GM21367 (cell line): ENCODE data around the gene NAA35.
"Not testable (repeated sequence)": the region's sequence is repeated elsewhere in the genome, so short reads cannot be mapped to it uniquely, and the experiment has no call there.

ENCODE experiments used
- ATAC-seq: cut with Tn5 transposase; IDR thresholded peaks from one replicate; pipeline ENCODE4 v1.9.1; 2021; ENCODE audit not compliant: unreplicated experiment

The NAA35 gene

GRCh38 chr9:85943757-85944430 lies 2.9 kb downstream of the NAA35 start:
- ATAC-seq, result no peak

- ATAC-seq, result no peak
Measured at GRCh38 chr9:85944672-85945071, 3.7 kb downstream of the NAA35 start.

- ATAC-seq, result no peak
Measured at GRCh38 chr9:85949586-85950335, 8.8 kb downstream of the NAA35 start.

GRCh38 chr9:85959955-85960354 lies 19.0 kb downstream of the NAA35 start:
- ATAC-seq, result no peak

GRCh38 chr9:85960688-85961093 lies 19.7 kb downstream of the NAA35 start:
- ATAC-seq, result no peak

GRCh38 chr9:85964526-85964925 lies 23.6 kb downstream of the NAA35 start:
- ATAC-seq, result no peak

- ATAC-seq, result no peak
Measured at GRCh38 chr9:85964949-85965348, 24.0 kb downstream of the NAA35 start.

GRCh38 chr9:85969727-85970126 lies 28.8 kb downstream of the NAA35 start:
- ATAC-seq, result no peak

GRCh38 chr9:85971731-85972130 lies 30.8 kb downstream of the NAA35 start:
- no peak for ATAC-seq

- ATAC-seq, result no peak
Measured at GRCh38 chr9:85973238-85973637, 32.3 kb downstream of the NAA35 start.

- ATAC-seq, result not testable (repeated sequence)
Measured at GRCh38 chr9:85974055-85974547, 33.2 kb downstream of the NAA35 start.

- no peak for ATAC-seq
Measured at GRCh38 chr9:85978496-85978895, 37.5 kb downstream of the NAA35 start.

- no peak for ATAC-seq
Measured at GRCh38 chr9:85981369-85981768, 40.4 kb downstream of the NAA35 start.

- no peak for ATAC-seq
Measured at GRCh38 chr9:85984457-85984856, 43.5 kb downstream of the NAA35 start.

- ATAC-seq, result no peak
Measured at GRCh38 chr9:85987236-85987635, 46.3 kb downstream of the NAA35 start.

- ATAC-seq, result no peak
Measured at GRCh38 chr9:85994191-85994590, 53.2 kb downstream of the NAA35 start.

- ATAC-seq, result no peak
Measured at GRCh38 chr9:85995097-85995496, 54.2 kb downstream of the NAA35 start.

GRCh38 chr9:85995599-85995998 lies 54.7 kb downstream of the NAA35 start:
- no peak for ATAC-seq

- no peak for ATAC-seq
Measured at GRCh38 chr9:86005253-86005775, 64.4 kb downstream of the NAA35 start.

GRCh38 chr9:86009133-86009532 lies 68.2 kb downstream of the NAA35 start:
- ATAC-seq, result no peak

- no peak for ATAC-seq
Measured at GRCh38 chr9:86020731-86021130, 79.8 kb downstream of the NAA35 start.

GRCh38 chr9:86021166-86021565 lies 80.2 kb downstream of the NAA35 start:
- no peak for ATAC-seq
